NB4 (cell line): ENCODE results near the gene SLC25A26.
"Not testable (repeated sequence)": the region's sequence is repeated elsewhere in the genome, so short reads cannot be mapped to it uniquely, and the experiment has no call there.

Experiments used
- MYC ChIP-seq: IDR thresholded peaks from 2 replicates; pipeline ENCODE4 v1.6.1; 2011; ENCODE audit warnings: low read depth, low read length
- POLR2A ChIP-seq: IDR thresholded peaks from 2 replicates; pipeline ENCODE4 v1.6.1; 2011; ENCODE audit warnings: mild to moderate bottlenecking; ENCODE audit not compliant: insufficient read length; ENCODE audit errors: extremely low read depth
- TF ChIP-seq, protein P1 (sequence below): IDR thresholded peaks from one replicate; pipeline ENCODE4 v1.5.1; 2012; ENCODE audit warnings: low read depth, low read length
- TF ChIP-seq, protein P2 (sequence below): IDR thresholded peaks from 2 replicates; pipeline ENCODE4 v1.6.1; 2011; ENCODE audit warnings: low read depth, low read length

DNA sequence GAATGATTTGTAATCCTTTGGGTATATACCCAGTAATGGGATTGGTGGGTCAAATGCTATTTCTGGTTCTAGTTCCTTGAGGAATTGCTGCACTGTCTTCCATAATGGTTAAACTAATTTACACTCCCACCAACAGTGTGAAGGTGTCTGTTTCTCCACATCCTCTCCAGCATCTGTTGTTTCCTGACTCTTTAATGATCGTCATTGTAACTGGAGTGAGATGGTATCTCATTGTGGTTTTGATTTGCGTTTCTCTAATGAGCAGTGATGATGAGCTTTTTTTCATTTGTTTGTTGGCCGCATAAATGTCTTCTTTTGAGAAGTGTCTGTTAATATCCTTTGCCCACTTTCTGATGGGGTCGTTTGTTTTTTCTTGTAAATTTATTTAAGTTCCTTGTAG is 86.2 kb downstream of the SLC25A26 start:
- TF ChIP-seq, protein P1, sequence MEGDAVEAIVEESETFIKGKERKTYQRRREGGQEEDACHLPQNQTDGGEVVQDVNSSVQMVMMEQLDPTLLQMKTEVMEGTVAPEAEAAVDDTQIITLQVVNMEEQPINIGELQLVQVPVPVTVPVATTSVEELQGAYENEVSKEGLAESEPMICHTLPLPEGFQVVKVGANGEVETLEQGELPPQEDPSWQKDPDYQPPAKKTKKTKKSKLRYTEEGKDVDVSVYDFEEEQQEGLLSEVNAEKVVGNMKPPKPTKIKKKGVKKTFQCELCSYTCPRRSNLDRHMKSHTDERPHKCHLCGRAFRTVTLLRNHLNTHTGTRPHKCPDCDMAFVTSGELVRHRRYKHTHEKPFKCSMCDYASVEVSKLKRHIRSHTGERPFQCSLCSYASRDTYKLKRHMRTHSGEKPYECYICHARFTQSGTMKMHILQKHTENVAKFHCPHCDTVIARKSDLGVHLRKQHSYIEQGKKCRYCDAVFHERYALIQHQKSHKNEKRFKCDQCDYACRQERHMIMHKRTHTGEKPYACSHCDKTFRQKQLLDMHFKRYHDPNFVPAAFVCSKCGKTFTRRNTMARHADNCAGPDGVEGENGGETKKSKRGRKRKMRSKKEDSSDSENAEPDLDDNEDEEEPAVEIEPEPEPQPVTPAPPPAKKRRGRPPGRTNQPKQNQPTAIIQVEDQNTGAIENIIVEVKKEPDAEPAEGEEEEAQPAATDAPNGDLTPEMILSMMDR = not testable (repeated sequence)
- not testable (repeated sequence) for TF ChIP-seq MYC, POLR2A
- TF ChIP-seq, protein P2, sequence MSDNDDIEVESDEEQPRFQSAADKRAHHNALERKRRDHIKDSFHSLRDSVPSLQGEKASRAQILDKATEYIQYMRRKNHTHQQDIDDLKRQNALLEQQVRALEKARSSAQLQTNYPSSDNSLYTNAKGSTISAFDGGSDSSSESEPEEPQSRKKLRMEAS = not testable (repeated sequence)
